Measurements from ENCODE around the gene CBR1. TPM values are rescaled to one million over a fixed set of nuclear protein-coding genes. Genes with fewer than 3 reads are reported as not detected.
"Not testable (repeated sequence)": the region's sequence is repeated elsewhere in the genome, so short reads cannot be mapped to it uniquely, and the experiment has no call there.

Gene CBR1
- total RNA-seq, 3 donors from 2014 or later (not counting 1 experiment from before 2014, with no cell fraction given): 5.0 to 14.1 (median 12.4) TPM

GRCh38 chr21:36073181-36073580 is 3.4 kb downstream of the CBR1 start:
- intact Hi-C loops (cut with micrococcal nuclease): no loop called here
- H3K4me1 ChIP-seq (ENCODE audit: control insufficient read depth, insufficient read depth, low read length): peaks cover 17% of the 10 kb centered on the region
- H3K4me3 ChIP-seq (ENCODE audit: low read length): no peak overlapping the region
- H3K27ac ChIP-seq (ENCODE audit: low read length): no peak overlapping the region
- Mint-ChIP-seq H3K27ac (no peak overlapping the region), H3K36me3 (peaks cover 14% of the 10 kb centered on the region), H3K4me3 (no peak overlapping the region), H3K9me3 (peaks cover 2 to 4% of the 10 kb centered on the region in 2 donors), H3K4me1 (peaks cover 35 to 36% of the 10 kb centered on the region in 2 donors), H3K27me3 (ENCODE audit: low read depth in 2 of 2) (no peaks in the 10 kb centered on the region)
- no peak for TF ChIP-seq CTCF (IDR thresholded peaks at IDR 0.05)
- H3K36me3 ChIP-seq (ENCODE audit: control insufficient read depth, insufficient read depth, low read length): peaks cover 11% of the 10 kb centered on the region
- ATAC-seq (no peak), DNase-seq (no peak)
- 68% methylated on average over 3 of the region's 3 CpGs for WGBS (ENCODE audit: insufficient coverage)
- H3K27me3 ChIP-seq (ENCODE audit: control insufficient read depth, insufficient read depth, low read length): no peaks in the 10 kb centered on the region
- peaks cover 8% of the 10 kb centered on the region for H3K9me3 ChIP-seq (ENCODE audit: control insufficient read depth, insufficient read depth, low read length)

GRCh38 chr21:36073911-36074310 is 4.1 kb downstream of the CBR1 start:
- H3K9me3 Mint-ChIP-seq; H3K27me3 ChIP-seq (ENCODE audit: control insufficient read depth, insufficient read depth, low read length); H3K27ac Mint-ChIP-seq; DNase-seq; H3K4me3 Mint-ChIP-seq; intact Hi-C loops (cut with micrococcal nuclease); ATAC-seq; H3K27me3 Mint-ChIP-seq (ENCODE audit: low read depth in 2 of 2); H3K4me3 ChIP-seq (ENCODE audit: low read length); H3K27ac ChIP-seq (ENCODE audit: low read length); H3K9me3 ChIP-seq (ENCODE audit: control insufficient read depth, insufficient read depth, low read length): not testable (repeated sequence)
- WGBS (ENCODE audit: insufficient coverage): 94% methylated on average over 3 of the region's 5 CpGs
- H3K4me1 ChIP-seq (ENCODE audit: control insufficient read depth, insufficient read depth, low read length): peaks cover 20% of the 10 kb centered on the region
- peaks cover 11% of the 10 kb centered on the region for H3K36me3 ChIP-seq (ENCODE audit: control insufficient read depth, insufficient read depth, low read length)
- Mint-ChIP-seq H3K4me1 (peaks cover 38 to 41% of the 10 kb centered on the region in 2 donors), H3K36me3 (peaks cover 11% of the 10 kb centered on the region)

GRCh38 chr21:36075171-36075570 is 5.3 kb downstream of the CBR1 start:
- Histone ChIP-seq H3K9me3 (ENCODE audit: control insufficient read depth, insufficient read depth, low read length) (no peaks in the 10 kb centered on the region), H3K27ac (ENCODE audit: low read length) (no peak overlapping the region), H3K27me3 (ENCODE audit: control insufficient read depth, insufficient read depth, low read length) (no peaks in the 10 kb centered on the region), H3K4me1 (ENCODE audit: control insufficient read depth, insufficient read depth, low read length) (peaks cover 19% of the 10 kb centered on the region), H3K4me3 (ENCODE audit: low read length) (no peak overlapping the region), H3K36me3 (ENCODE audit: control insufficient read depth, insufficient read depth, low read length) (peaks cover 11% of the 10 kb centered on the region)
- ATAC-seq (no peak), DNase-seq (no peak)
- Mint-ChIP-seq H3K4me1 (peaks cover 38 to 48% of the 10 kb centered on the region in 2 donors), H3K27me3 (ENCODE audit: low read depth in 2 of 2) (no peaks in the 10 kb centered on the region), H3K9me3 (peaks cover 0 to 2% of the 10 kb centered on the region in 2 donors), H3K27ac (no peak overlapping the region), H3K4me3 (no peak overlapping the region), H3K36me3 (peaks cover 7% of the 10 kb centered on the region)
- no peak for TF ChIP-seq CTCF (IDR thresholded peaks at IDR 0.05)
- intact Hi-C loops (cut with micrococcal nuclease): no loop called here
- 92% methylated on average over 3 of the region's 3 CpGs for WGBS (ENCODE audit: insufficient coverage)

GRCh38 chr21:36075953-36076352 is 6.1 kb downstream of the CBR1 start:
- Histone ChIP-seq H3K4me1 (ENCODE audit: control insufficient read depth, insufficient read depth, low read length) (peaks cover 16% of the 10 kb centered on the region), H3K27me3 (ENCODE audit: control insufficient read depth, insufficient read depth, low read length) (no peaks in the 10 kb centered on the region), H3K9me3 (ENCODE audit: control insufficient read depth, insufficient read depth, low read length) (no peaks in the 10 kb centered on the region), H3K36me3 (ENCODE audit: control insufficient read depth, insufficient read depth, low read length) (peaks cover 11% of the 10 kb centered on the region), H3K27ac (ENCODE audit: low read length) (no peak overlapping the region), H3K4me3 (ENCODE audit: low read length) (no peak overlapping the region)
- no peak for ATAC-seq
- H3K27ac Mint-ChIP-seq: no peak overlapping the region
- H3K4me1 Mint-ChIP-seq: peaks cover 30 to 41% of the 10 kb centered on the region in 2 donors
- no peaks in the 10 kb centered on the region for H3K27me3 Mint-ChIP-seq (ENCODE audit: low read depth in 2 of 2)
- no peak for DNase-seq
- peaks cover 7% of the 10 kb centered on the region for H3K36me3 Mint-ChIP-seq
- H3K4me3 Mint-ChIP-seq: no peak overlapping the region
- peaks cover 0 to 2% of the 10 kb centered on the region in 2 donors for H3K9me3 Mint-ChIP-seq
- intact Hi-C loops (cut with micrococcal nuclease): no loop called here
- TF ChIP-seq CTCF (IDR thresholded peaks at IDR 0.05): no peak
- WGBS (ENCODE audit: insufficient coverage): 75% methylated on average over 1 of the region's 5 CpGs
